Fibroblast of pulmonary artery (primary cell): ENCODE measurements around the gene STRBP.

Source experiments
- DNase-seq: peaks from one replicate; pipeline ENCODE4 v3.0.0-alpha.2; 2010; ENCODE audit warnings: low read depth
- H3K4me3 ChIP-seq: replicated peaks from 2 replicates; pipeline ENCODE4 v1.5.1; 2011; ENCODE audit warnings: low read depth, mild to moderate bottlenecking, control low read depth, low read length, moderate library complexity
- CTCF ChIP-seq: IDR thresholded peaks from 2 replicates; pipeline ENCODE4 v1.5.1; 2011; ENCODE audit warnings: mild to moderate bottlenecking, control low read depth, low read length, inconsistent platforms; ENCODE audit errors: missing control alignments

STRBP gene

DNA sequence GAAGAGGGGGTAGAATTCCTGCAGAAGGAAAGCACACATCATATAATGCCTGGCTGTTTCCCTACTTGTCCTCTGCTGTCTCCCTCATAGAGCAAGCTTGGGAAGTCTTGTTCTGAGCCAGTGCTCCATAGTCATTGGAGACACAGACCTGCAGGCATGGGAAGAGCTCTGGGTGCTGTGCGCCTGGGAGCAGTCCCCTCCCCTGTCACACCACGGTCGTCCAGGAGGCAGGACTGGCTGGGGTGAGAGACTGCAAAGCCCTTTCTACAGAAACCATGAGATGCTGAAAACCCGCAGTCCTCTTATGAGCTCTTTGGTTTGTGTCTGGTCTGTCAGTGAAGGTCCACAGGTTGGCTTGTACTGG is 170.3 kb downstream of the STRBP start:
- H3K4me3 ChIP-seq: no peak overlapping the region
- no peak for DNase-seq
- no peak for TF ChIP-seq CTCF

DNA sequence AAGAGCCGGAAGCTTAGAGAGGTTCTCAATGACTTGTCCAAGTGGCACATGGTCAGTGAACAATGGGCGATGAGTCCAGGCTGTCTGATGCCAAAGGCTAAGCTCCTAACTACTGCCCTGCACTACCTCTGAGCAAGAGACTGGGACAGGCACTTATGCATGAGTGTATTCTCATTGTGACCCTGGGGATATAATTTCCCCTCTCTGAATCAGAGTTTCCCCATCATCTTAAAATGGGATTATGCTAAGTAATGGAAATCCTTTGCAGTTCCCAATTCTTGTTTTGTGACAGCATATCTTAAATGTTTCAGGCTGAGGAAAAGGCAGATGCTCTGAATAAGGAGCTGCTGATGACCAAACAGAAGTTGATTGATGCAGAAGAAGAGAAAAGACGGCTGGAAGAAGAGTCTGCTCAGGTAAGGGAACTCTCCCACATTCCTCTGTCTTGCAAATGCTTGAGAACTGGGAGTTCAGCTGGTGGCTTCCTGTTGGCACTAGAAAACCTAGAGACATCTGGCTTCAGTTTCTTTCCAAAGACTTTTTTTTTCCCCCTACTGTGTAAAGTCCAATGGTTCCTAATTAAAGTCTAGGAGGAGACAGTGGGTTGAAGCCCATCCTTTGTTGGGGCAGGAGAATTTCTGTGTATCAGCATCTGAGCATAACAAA is 170.8 kb downstream of the STRBP start:
- no peak for TF ChIP-seq CTCF
- no peak for DNase-seq
- H3K4me3 ChIP-seq: no peak overlapping the region

DNA sequence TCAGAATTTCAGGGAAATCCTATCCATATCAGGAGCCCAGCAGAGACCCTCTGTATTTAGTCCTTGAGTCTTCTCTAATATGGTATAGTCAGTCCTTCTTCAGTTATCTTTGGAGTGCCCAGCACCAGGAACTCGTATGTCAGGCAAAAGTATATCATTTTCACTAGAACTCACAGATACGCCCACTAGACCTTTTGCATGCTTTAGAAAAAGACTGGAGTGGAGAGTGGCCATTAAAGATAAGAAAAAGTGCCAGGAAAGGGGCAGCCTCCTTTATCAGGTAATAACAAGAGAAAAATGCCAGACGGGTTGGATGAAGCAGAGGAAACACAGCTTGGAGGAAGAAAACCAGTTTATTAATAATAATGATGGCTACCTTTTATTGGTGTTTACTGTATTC is 171.4 kb downstream of the STRBP start:
- DNase-seq: no peak
- no peak for TF ChIP-seq CTCF
- H3K4me3 ChIP-seq: no peak overlapping the region

GRCh38 chr9:123093141-123093540 is 175.2 kb downstream of the STRBP start:
- DNase-seq: no peak
- no peak for TF ChIP-seq CTCF
- no peak overlapping the region for H3K4me3 ChIP-seq

- peak; percentile 15 for TF ChIP-seq CTCF
- no peak for DNase-seq
- no peak overlapping the region for H3K4me3 ChIP-seq
Observed at GRCh38 chr9:123091459-123091858, 176.9 kb downstream of the STRBP start.

GRCh38 chr9:123090956-123091355 is 177.4 kb downstream of the STRBP start:
- no peak for DNase-seq
- TF ChIP-seq CTCF: no peak
- no peak overlapping the region for H3K4me3 ChIP-seq

GRCh38 chr9:123090198-123090896 is 178.0 kb downstream of the STRBP start:
- peak; percentile 56 for DNase-seq
- TF ChIP-seq CTCF: no peak
- no peak overlapping the region for H3K4me3 ChIP-seq
